Activated CD4-positive, alpha-beta T cell treated with anti-CD3 and anti-CD28 coated beads for 4 hours (primary cell): ENCODE results near the gene SIPA1L3.
"Not testable (repeated sequence)": the region's sequence is repeated elsewhere in the genome, so short reads cannot be mapped to it uniquely, and the experiment has no call there.

Source experiments
- DNase-seq, 2 donors: peaks; one replicate each; pipeline ENCODE4 v3.0.0-alpha.2; 2020

The SIPA1L3 gene

DNA sequence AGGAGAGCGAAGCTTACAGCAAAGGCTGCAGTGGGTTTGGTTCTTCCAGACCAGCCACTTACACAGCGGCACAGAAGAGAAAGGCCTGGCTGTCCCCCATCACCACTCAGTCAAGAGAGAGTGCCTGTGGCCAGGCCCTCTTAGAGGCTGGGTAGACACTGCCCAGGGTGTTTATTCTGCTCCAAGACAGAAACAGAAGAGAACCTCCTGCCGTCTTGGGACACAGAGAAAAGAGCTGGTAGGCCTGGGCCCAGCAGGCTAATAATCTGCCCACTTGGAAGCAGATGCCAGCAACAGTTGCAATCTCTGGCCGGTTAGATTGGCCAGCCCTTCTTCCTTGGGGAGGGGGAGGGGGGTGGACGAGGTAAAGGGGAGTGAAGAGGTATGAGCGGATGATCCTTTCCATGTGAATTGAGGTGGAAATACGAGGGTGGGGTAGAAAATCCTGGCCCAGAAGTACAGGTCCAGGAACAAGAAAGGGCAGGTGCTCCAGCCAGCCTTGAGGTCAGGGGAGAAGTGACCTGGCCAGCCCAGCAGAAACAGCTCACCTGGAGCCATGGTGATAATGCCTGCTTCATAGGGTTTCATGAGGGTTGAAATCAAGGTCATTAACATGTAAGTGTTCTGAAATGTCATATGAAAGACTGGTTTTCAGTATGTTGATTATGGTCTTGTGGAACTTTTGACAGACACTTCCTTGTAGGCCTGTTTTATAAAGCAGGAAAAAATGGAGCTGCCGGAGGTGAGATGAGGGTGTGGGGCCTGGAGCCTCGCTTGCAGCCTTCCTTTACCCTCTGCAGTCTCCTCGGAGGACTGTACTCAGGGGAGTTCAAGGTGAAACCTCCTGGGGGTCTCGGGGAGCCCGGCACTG, 116.9 kb downstream of the SIPA1L3 start:
- DNase-seq = no peak

DNA sequence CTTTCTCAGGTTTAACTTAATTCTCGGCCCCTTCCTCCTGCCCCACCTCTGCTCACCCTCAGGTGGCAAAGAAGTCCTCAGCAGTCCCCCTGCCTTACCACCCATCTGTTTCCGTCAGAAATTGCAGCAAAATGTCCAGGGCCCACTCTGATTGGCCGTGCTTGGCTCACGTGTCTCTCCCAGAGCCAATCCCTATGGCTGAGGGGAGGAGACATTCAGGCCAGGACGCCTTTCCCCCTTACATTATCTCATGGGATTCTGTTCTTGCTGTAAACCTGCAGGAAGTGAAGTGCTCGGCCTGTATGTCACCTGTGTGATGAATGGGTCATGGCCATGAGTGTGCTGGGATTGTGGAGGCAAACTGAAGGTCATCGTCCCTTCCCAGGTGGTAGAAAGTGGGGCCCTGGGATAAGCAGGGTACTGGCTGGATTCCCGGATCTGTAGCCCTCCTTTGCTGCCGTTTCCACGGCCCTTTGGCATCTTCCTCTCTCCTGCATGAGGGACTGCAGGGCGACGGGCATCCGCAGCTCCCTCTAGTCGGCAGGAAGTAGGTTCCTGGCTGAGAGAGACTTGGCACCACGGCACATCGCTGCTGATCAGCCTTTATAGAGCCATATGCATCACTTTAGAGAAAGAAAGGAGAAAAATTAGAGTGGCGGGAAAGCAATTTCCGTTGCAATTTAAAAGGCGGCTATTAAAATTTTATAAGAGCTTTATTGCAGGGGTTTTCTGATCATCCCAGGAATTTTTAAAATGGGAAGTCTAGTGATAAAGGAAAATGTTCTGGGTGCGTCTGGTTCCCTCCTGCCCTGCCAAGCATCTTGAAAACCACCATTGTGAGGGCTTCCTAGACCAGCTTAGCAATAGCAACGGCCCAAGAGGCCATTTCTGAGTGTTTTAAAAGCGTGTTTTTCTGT, 118.2 kb downstream of the SIPA1L3 start:
- no peak for DNase-seq

DNA sequence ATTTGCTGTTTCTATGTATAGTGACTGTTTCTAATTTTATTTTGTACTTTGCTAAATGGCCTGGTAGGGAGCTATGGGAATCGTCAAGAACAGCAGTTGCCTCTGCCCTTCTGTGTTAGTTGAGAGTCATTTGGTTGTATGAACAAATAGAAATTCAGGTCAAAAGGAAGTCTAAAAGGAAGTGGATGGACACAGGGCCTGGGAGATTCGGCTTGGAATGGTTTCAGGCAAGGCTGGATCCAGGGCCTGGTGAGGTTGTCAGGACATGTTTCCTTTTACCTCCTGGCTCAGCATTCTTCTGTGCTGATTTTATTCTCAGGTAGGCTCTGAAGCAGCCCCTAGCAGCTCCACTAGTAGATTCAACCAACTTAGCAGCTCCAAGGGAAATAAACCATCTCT, 118.9 kb downstream of the SIPA1L3 start:
- no peak for DNase-seq

DNA sequence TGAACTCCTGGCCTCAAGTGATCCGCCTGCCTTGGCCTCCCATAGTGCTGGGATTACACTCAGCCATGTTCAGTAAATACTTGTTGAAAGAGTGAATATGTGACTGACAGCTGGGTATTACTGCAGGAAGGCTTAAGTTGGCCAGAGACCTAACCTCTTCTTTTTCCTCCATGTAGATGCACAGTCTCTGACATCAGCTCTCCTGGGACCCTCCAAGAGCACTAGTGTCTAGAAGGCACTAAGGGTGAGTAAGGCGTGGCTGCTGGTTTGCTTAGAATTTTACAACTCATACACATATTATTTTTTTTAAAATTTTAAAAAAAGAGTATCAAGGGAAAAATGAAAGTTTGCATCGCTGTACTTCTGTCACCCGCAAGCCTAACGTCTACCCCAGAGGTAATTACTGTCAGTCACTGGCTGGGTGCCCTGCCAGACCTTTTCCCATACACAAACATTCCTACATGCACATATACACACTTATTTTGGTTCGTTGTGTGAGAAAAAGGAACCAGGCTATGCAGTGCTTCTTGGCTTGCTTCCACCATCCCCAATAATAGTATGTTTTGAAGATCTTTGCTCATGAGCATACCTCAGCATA, 122.0 kb downstream of the SIPA1L3 start:
- no peak for DNase-seq

DNA sequence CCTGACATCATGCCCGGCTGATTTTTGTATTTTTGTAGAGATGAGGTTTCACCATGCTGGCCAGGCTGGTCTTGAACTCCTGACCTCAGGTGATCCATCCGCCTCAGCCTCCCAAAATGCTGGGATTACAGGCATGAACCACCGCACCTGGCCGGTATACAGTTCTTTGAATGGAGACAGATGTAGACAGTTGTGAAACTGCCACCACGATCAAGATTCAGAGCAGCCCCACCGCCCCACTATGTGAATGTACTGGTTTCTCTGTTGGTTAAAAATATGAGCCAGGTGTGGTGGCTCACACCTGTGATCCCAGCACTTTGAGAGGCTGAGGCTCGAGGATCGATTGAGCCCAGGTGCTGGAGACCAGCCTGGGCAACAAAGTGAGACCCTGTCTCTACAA, 123.0 kb downstream of the SIPA1L3 start:
- not testable (repeated sequence) for DNase-seq

DNA sequence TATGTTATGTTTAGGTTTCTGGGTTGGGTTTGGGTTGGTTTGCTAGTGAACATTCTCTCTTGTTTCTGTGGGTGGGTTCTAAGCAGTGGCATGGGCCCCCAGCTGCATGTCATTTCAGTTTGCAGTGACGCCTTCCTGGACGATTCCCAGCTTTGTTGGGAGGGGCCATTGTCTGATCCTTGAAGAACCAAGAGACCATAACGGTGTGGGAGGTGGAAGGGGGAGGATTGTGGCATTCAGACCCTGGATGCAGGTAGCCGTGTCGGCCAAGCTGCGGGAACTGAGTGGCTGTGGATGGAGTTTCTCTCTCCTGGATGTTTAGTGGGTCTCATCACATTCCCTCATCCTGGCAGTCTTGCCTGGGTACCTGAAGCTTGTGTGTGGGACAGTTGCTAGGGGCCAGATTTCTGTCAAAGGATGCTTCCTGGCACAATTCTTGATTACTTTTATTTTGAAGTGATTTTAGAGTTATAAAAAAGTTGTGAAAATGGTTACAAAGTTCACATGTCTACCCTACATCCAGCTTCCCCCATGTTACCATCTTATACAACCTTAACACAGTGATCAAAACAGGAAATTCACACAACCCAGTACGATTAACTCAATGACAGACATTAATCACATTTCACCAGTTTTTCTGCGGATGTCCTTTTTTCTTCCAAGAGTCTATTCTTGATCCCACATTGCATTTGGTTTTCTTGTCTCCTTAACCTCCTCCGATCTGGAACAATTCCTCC, 123.8 kb downstream of the SIPA1L3 start:
- DNase-seq = no peak

DNA sequence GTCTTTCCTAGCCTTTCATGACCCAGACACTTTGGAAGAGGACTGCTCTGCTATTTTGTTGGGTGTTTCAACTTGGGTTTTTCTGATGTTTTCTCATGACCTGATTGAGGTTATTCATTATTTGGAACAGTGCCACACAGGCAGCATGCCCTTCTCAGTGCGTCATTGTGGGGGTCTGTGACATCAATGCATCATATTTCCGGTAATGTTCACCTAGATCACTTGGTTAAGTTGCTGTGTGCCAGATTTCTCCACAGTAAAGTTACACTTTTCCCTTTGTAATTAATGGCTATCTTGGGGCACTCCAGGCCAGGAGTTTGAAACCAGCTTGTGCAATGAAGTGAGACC, 124.4 kb downstream of the SIPA1L3 start:
- no peak for DNase-seq

DNA sequence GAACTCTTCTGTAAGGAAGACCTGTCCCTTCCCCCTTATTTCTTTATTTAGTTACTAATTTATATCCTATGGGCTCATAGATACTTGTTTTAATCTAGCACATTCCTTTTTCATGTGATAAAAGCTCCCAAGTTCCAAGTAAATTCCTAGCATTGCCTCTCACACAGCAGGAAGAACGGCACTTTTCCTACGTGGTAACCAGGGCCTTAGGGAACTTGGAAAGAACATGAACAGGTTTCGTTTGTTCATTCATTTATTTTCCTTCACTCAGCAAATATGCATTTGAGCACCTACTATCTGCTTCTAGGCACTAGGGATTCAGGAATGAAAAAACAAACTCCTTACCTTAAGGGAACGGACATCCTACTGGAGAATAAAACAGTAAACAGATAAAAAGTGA, 125.1 kb downstream of the SIPA1L3 start:
- DNase-seq = no peak

DNA sequence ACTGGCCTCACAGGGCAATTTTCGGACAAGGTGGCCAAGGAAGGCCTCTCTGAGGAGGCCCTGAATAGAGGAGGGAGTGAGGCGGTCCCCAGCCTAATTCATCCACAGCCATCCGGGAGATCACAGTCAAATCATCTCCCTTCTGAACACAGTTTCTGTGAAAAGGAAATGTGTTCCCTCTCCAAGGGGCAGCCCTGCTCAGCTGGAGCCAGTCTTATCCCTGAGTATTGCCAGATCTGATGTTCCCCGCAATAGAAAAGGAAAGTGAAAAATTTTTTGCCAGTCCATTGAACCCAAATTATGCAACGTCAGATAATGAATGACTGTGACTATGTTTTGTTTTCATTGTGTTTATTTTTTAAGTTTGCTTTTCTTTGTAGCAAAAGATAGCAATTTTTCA, 125.9 kb downstream of the SIPA1L3 start:
- no peak for DNase-seq

DNA sequence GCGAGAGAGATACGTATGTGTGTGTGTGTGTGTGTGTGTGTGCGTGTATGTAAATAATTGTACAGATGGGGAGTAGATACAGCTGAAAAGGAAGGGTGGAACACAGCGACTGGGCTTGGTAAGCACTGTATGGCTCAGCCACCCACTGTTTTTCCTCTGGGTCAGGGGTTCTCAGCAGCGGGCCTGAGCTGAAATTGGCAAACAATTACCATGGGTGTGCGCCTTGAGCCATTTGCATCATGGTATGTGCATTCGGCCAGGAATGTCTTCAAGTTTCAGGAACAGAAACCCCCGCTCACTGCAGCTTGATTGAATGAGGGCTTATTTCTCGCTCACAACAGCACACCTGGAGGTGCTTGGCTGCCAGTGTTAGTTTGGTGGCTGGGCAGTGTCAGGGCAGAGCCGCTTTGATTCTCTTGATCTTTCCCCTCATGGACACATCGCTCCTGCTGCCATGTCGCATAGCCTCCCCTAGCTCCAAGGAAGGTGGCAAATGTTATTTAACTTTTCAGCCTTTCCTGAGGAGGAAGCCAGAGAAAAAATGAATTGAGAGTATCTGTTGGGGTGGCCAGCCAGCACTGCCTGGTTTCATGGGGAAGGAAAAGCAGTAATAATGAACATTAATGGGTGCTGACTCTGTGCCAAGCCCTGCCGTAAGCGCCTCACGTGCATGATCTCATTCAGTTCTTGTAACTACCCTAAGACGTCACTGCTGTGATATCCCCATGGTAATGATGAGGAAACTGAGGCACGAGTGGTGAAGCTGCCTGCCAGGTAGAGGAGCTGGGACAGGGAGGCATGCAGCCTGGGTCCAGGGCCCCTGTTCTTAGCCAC, 126.9 kb downstream of the SIPA1L3 start:
- no peak for DNase-seq

DNA sequence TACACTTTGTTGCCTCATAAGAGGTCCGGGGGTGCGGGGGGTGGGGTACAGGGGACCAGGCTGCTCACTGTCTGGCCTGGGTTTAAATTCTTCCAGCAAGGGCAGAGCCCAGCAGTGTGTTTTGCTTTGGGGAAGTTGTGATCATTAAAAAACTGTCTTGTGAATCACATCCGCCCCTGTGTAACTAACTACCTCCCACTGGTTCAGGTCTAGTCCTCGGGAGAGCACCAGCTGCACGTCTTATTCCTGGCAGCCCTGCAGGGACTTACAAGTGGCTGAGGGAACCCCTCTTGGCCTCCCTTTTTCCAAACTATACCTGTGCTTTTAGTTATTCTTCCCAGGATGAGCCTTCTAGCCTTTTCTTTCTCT, 127.5 kb downstream of the SIPA1L3 start:
- no peak for DNase-seq

DNA sequence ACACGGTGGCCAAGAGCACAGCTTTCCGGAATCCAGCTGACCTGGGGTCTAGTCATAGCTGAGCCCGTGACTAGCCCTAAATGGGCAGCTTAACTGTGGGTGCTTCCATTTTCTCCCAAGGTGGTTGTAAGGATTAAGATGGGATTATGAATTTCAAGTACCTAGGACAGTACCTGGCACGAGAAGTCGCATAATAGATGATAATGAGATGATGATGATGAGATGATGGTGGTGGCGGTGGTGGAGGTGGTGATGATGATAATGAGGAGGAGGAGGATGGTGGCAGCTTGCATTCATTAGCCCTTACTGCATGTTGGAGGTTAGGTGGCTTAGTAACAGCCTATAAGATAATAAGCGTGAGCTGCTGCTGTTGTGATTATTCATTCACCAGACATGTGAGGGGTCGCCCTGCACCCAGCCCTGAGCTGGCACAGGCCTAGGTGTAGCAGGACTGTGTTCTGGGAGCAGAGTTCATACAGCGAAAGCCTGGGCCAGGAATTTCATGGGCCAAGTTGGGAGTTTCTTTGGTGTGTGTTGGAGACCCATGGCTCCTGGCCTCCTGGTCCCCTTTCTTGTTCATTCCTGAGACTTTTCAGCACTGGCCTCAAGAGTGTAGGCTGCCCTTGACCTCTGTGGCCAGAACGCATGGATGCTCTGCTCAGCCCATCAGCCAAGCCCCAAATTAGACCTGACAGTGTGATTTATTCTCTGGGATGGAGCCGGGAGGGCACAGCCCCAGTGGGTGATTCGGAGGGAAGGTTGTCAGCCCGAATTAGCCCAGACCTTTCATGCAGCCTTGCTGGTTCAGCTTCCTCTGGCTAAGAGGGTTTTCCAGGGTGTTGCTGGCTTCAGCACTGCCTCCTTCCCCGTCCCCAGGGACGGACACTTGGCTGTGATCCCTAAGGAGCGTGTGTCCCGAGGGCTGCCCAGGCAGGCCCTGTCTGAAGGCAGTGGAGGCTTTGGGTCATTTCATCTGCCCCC, 128.8 kb downstream of the SIPA1L3 start:
- DNase-seq = no peak

DNA sequence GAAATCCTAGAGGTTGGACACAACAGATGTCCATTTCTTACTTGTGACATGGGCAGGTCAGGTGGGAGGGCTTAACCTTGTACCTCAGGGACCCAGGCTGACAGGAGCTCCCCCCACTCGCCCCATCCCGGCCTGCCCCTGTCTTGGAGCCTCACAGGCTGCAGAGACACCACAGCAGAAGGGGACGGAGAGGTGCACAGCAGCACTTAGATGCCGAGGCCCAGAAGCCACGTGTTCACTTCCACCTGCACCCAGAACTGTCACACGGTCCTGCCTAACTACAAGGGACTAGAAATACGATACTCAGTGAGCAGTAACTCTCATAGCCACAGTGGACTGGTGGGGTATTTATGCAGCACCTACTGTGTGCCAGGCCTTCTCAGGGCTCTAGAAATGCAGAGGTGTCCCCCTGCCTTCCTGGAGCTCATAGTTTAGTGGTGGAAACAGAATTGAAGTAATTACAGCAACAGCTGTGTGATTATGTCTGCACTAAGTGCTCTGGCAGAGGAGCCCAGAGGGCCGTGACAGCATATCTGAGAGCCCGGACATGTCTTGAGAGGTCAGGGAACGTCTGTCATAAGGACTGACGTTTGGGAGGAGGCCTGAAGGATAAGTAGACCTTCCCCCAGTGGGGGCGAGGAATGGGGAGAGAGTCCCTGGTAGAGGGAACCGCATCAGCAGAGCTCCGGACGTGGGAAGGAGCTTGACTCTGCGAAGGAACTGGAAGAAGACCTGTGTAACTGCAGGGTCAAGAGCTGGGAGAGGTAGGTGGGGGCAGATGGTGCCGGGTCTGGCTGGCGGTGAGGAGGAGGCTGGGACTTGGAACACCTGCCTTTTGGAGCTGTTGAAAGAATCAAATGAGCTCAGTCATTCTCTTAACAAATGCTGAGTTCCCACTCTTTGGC, 130.0 kb downstream of the SIPA1L3 start:
- no peak for DNase-seq

DNA sequence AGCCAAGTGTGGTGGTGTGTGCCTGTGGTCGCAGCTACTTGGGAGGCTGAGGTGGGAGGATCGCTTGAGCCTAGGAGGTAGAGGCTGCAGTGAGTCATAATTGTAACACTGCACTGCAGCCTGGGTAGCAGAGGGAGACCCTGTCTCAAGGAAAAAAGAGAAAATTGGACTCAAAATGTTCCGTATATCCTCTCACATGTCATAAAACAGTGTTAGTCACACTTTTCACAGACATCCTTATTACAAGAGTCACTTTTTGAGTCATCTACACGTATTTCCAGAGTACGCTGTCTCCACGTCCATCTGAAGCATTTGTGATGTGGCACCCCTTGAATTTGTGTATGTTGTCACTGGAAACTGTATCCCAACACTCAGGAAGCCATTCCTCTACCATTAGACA, 133.0 kb downstream of the SIPA1L3 start:
- no peak for DNase-seq

DNA sequence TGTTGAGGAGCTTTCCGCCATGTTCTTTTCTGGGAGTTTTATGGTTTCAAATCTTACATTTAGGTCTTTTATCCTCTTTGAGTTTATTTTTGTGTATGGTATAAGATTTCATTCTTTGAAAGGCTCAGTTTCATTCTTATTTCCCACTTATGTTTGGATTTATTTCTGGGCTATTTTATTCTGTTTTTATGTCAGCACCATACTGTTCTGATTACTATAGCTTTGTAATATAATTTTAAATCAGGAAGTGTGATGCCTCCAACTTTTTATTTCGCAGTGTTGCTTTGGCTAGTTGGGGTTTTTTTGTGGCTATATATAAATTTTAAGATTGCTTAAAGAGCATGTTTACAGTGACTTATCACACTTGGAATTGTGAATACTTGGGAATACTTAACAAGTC, 135.1 kb downstream of the SIPA1L3 start:
- no peak for DNase-seq

DNA sequence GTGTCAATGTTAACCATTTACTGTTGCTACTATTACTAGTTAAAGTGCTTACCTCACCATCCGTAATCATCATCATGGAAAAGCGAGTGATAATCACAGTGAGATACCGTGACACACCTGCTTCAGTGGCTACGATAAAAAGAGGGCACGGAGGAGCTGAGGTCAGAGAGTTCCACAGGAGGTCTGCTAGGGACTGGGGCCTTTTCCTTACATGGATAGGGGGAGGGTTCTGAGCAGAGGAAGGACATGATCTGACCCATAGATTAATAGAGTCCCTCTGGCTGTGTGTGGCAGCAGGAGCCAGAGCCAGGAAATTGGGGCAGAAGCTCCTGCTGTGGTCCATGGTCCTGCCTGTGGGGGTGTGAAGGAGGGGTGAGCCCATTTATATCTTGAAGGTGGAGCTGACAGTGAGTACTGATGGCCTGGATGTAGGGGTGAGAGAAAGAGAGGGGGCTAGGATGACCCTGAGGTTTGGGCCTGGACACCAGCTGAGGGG, 136.7 kb downstream of the SIPA1L3 start:
- no peak for DNase-seq

DNA sequence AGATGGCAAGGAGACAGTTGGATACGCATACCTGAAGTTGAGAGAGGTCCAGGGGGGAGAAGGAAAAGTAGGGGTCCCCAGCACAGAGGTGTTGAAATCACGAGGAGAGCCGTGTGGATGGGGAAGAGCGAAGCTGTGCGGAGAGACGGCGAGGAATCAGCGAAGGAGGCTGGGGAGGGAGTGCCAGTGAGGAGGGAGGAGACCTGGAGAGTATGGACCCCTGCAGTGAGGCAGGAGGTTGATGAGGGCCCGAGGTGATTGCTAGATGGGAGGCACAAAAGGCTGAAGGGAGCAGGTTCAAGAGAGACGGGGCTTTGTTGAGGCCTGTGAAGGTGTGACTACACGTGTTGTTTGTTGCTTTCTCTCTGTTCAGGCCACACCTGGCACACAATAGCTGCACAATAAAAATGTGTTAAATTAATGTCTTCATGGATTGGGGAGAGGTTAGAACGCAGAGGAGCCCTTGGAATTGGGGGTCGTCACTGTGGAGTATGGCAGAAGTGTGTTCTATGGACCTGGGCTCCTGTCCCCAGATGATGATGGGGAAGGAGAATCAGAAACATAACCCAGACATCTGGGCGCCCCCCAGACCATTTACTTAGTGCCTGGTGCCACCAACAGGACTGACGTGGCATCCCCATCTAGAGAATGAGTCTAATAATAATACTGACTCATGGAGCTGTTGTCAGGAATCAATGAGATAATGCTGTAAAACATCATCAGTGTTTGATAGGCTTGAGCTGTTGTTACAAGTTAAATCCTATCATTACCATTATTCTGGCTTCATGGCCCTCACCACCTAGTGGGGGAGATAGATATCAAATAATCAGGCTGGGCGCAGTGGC, 137.5 kb downstream of the SIPA1L3 start:
- DNase-seq = no peak

DNA sequence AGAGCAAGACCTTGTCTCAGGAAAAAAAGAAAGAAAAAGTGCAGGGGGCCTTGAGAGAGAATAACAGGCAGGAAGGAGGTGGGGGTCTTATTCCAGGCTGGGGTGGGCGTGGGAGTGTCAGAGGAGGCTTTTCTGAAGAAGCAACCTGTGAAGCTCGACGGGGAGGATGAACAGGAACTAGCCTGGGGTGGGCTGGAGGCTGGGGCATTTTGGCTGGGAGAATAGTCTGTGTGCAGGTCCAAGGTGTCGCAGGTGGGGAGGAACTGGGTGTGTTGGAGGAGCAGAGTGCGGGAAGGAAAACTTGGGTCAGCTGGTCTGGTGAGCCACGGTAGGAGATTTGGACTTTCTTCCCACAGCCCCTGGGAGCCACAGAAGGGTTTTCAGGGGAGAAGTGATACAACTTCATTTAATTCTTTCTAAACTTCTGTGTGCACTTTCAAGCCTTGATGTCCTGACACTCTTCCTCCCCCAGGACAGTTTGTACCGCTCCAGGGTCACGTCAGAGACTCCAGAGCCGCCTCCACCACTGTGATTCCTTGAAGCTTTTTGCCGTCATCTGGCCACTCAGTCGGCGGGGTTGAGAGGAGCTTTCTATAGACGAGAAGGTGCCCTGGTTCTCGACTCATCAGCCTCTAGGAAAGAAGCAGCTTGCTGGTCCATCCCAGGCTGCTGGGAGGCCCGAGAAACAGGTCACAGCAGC, 138.7 kb downstream of the SIPA1L3 start:
- DNase-seq = no peak
